Measurements from ENCODE around the gene WDR48. TPM values are rescaled to one million over a fixed set of nuclear protein-coding genes. Genes with fewer than 3 reads are reported as not detected.
A peak's percentile ranks its signal among the peaks of the same experiment; 100 is the strongest.

WDR48 gene
- total RNA-seq, 2 donors from 2014 or later = 57.5 to 60.4 TPM

DNA sequence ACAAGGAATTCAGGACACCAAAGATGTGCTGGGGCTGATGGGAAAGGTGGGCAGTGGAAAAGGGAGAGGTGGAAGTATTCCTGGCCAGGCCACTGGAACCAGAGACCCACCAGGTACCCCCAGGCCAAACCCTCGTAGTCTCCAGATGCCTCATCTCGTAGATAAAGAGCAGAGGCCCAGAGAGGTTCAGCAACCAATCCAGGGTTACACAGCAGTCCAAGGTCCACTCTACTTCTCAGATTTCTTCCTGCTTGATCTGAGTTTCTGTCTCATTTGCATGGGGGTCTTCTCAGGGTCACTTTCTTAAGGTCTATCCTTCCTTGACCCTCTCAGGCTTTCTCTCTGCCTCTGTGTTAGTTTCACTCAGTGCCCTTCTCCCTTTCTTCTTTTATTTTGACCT lies 60.7 kb downstream of the WDR48 start:
- Mint-ChIP-seq H3K27me3 (ENCODE audit: insufficient read depth) (peaks cover 6% of the 10 kb centered on the region), H3K4me1 (peaks cover 7% of the 10 kb centered on the region), H3K4me3 (no peak overlapping the region), H3K27ac (no peak overlapping the region), H3K36me3 (ENCODE audit: low read depth) (no peaks in the 10 kb centered on the region), H3K9me3 (no peaks in the 10 kb centered on the region)
- no peaks in the 10 kb centered on the region for H3K9me3 ChIP-seq (ENCODE audit: control insufficient read depth, low read length)
- TF ChIP-seq, protein P1, sequence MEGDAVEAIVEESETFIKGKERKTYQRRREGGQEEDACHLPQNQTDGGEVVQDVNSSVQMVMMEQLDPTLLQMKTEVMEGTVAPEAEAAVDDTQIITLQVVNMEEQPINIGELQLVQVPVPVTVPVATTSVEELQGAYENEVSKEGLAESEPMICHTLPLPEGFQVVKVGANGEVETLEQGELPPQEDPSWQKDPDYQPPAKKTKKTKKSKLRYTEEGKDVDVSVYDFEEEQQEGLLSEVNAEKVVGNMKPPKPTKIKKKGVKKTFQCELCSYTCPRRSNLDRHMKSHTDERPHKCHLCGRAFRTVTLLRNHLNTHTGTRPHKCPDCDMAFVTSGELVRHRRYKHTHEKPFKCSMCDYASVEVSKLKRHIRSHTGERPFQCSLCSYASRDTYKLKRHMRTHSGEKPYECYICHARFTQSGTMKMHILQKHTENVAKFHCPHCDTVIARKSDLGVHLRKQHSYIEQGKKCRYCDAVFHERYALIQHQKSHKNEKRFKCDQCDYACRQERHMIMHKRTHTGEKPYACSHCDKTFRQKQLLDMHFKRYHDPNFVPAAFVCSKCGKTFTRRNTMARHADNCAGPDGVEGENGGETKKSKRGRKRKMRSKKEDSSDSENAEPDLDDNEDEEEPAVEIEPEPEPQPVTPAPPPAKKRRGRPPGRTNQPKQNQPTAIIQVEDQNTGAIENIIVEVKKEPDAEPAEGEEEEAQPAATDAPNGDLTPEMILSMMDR (conservative IDR thresholded peaks at IDR 0.05) = no peak
- H3K4me1 ChIP-seq (ENCODE audit: control insufficient read depth, insufficient read depth, low read length) = no peaks in the 10 kb centered on the region
- DNase-seq = no peak
- WGBS, 2 experiments (ENCODE audit: insufficient coverage in 1 of 2, insufficient read length in 1 of 2) = 89 to 100% methylated on average over 2 of the region's 2 CpGs
- no peak overlapping the region for H3K27ac ChIP-seq (ENCODE audit: low read depth, low read length)
- no peaks in the 10 kb centered on the region for H3K36me3 ChIP-seq (ENCODE audit: control insufficient read depth, insufficient read depth, low read length)
- no peaks in the 10 kb centered on the region for H3K27me3 ChIP-seq (ENCODE audit: control insufficient read depth, insufficient read depth, low read length, poor library complexity, severe bottlenecking)
- no peak overlapping the region for H3K9ac ChIP-seq (ENCODE audit: extremely low read depth, low read length, poor library complexity, severe bottlenecking)
- H3K4me3 ChIP-seq (ENCODE audit: low read length) = no peak overlapping the region

DNA sequence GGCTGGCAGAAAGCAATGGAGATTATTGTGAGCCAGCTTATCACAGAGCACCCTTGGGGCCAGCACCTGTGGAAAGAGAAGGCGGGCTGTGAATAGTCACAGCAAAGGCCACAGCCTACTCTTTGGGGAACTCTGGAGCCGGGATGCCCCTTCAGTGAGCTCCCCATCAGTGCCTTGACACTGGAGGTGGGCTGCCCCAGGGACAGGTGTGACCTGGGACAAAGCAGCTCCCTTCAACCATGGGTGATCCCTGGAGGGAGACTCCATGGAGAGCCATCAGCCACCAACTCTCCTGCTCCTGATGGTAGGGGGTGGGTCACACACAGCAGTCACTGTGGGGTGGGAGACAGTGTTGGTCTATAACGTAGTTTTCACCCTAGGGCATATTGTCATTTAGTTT lies 61.5 kb downstream of the WDR48 start:
- Mint-ChIP-seq H3K36me3 (ENCODE audit: low read depth) (no peaks in the 10 kb centered on the region), H3K27me3 (ENCODE audit: insufficient read depth) (peaks cover 6% of the 10 kb centered on the region), H3K4me1 (peaks cover 2% of the 10 kb centered on the region), H3K4me3 (no peak overlapping the region), H3K9me3 (no peaks in the 10 kb centered on the region), H3K27ac (no peak overlapping the region)
- H3K9me3 ChIP-seq (ENCODE audit: control insufficient read depth, low read length) = no peaks in the 10 kb centered on the region
- H3K27me3 ChIP-seq (ENCODE audit: control insufficient read depth, insufficient read depth, low read length, poor library complexity, severe bottlenecking) = no peaks in the 10 kb centered on the region
- TF ChIP-seq, protein P1 (conservative IDR thresholded peaks at IDR 0.05) = no peak
- no peaks in the 10 kb centered on the region for H3K4me1 ChIP-seq (ENCODE audit: control insufficient read depth, insufficient read depth, low read length)
- no peaks in the 10 kb centered on the region for H3K36me3 ChIP-seq (ENCODE audit: control insufficient read depth, insufficient read depth, low read length)
- peak; percentile 25 for DNase-seq
- 96 to 100% methylated on average over 1 to 3 of the region's 3 CpGs for WGBS, 2 experiments (ENCODE audit: insufficient coverage in 1 of 2, insufficient read length in 1 of 2)
- H3K27ac ChIP-seq (ENCODE audit: low read depth, low read length) = no peak overlapping the region
- no peak overlapping the region for H3K4me3 ChIP-seq (ENCODE audit: low read length)
- H3K9ac ChIP-seq (ENCODE audit: extremely low read depth, low read length, poor library complexity, severe bottlenecking) = no peak overlapping the region

DNA sequence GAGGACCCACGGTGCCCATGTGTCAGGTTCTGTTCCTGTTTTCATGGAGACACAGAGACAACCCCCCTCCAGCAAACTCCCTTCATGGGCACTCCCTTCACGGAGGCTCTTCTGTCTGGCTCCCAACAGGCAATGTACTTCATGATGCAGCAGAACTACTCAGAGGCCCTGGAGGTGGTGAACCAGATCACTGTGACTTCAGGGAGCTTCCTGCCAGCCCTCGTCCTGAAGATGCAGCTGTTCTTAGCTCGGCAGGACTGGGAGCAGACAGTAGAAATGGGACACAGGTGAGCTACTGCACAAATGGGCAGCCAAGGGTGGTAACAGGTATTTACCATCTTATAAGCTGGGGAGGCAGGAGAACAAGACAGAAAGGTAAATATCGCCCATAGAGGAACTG lies 62.6 kb downstream of the WDR48 start:
- H3K27me3 Mint-ChIP-seq (ENCODE audit: insufficient read depth) = peaks cover under 1% of the 10 kb centered on the region
- no peak overlapping the region for H3K4me3 Mint-ChIP-seq
- no peak overlapping the region for H3K27ac Mint-ChIP-seq
- H3K4me1 Mint-ChIP-seq = no peaks in the 10 kb centered on the region
- 88 to 100% methylated on average over 4 to 5 of the region's 5 CpGs for WGBS, 2 experiments (ENCODE audit: insufficient coverage in 1 of 2, insufficient read length in 1 of 2)
- H3K9me3 ChIP-seq (ENCODE audit: control insufficient read depth, low read length) = no peaks in the 10 kb centered on the region
- H3K9me3 Mint-ChIP-seq = no peaks in the 10 kb centered on the region
- H3K27me3 ChIP-seq (ENCODE audit: control insufficient read depth, insufficient read depth, low read length, poor library complexity, severe bottlenecking) = no peaks in the 10 kb centered on the region
- no peak overlapping the region for H3K27ac ChIP-seq (ENCODE audit: low read depth, low read length)
- no peaks in the 10 kb centered on the region for H3K4me1 ChIP-seq (ENCODE audit: control insufficient read depth, insufficient read depth, low read length)
- H3K36me3 Mint-ChIP-seq (ENCODE audit: low read depth) = no peaks in the 10 kb centered on the region
- no peaks in the 10 kb centered on the region for H3K36me3 ChIP-seq (ENCODE audit: control insufficient read depth, insufficient read depth, low read length)
- TF ChIP-seq, protein P1 (conservative IDR thresholded peaks at IDR 0.05) = no peak
- H3K4me3 ChIP-seq (ENCODE audit: low read length) = no peak overlapping the region
- peak; percentile 29 for DNase-seq
- H3K9ac ChIP-seq (ENCODE audit: extremely low read depth, low read length, poor library complexity, severe bottlenecking) = no peak overlapping the region
